ENCODE data around the gene SOCS4. TPM values are rescaled to one million over a fixed set of nuclear protein-coding genes. Genes with fewer than 3 reads are reported as not detected.
A peak's percentile ranks its signal among the peaks of the same experiment; 100 is the strongest.

Gene SOCS4
- total RNA-seq: 1 to 10 TPM; 5.5 to 8.5 (median 7.6) TPM
- long read RNA-seq, partial matches to known transcripts: 0 of 1 reads
- long read RNA-seq, other reads (novel, unspliced or antisense): 1 of 1 reads

- DNase-seq (peak; percentile 96 to 97 (median 97)), ATAC-seq (peak; percentile 99 to 100 (median 100))
- peak within 1 kb of the TSS; percentile 27 to 65 (median 49) for H3K27ac ChIP-seq
- peaks cover 0 to 15% (median 3%) of the 10 kb centered on the region in 4 donors for H3K4me1 ChIP-seq
- TF ChIP-seq POLR2A (IDR thresholded peaks at IDR 0.05) (peak; percentile 85), CTCF (IDR thresholded peaks at IDR 0.05) (peak in 3 of 4 donors; percentile 8 to 36 (median 26))
- no peaks in the 10 kb centered on the region for H3K36me3 ChIP-seq
- peak within 1 kb of the TSS; percentile 69 to 84 (median 73) for H3K4me3 ChIP-seq
- intact Hi-C loops (cut with DNase I): no loop called here
- H3K9me3 ChIP-seq: no peaks in the 10 kb centered on the region
- 0% methylated on average over 9 of the region's 56 CpGs for WGBS (ENCODE audit: insufficient coverage, low coverage, low lambda C conversion rate, missing lambda C conversion rate)
- no peaks in the 10 kb centered on the region for H3K27me3 ChIP-seq
These were observed at the start of gene SOCS4, which contains the start of gene WDHD1 for GRCh38 chr14:55026793-55027561. Gene SOCS4 (plus strand): TSS chr14:55027236. CDS start chr14:55043042, 15,806 bp downstream. Gene WDHD1 (minus strand): TSS chr14:55027099. CDS start chr14:55026787, 312 bp downstream.

DNA sequence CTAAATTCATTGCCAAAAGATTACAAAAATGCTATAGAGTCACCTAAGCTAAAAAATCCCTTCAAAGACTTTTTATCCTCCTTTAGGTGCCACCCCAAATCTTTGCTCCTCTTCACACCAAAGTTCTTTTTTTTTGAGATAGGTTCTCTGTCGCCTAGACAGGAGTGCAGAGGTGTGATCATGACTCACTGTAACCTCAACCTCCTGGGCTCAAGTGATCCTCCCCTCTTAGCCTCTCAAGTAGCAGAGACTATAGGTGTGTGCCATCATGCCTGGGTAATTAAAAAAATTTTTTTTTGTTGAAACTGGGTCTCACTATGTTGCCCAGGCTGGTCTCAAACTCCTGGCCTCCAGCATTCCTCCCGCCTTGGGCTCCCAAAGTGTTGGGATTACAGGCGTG lies 48.0 kb upstream of the SOCS4 start:
- no peaks in the 10 kb centered on the region for H3K36me3 ChIP-seq
- H3K4me1 ChIP-seq: peaks cover 0 to 14% (median 0%) of the 10 kb centered on the region in 4 donors
- no peaks in the 10 kb centered on the region for H3K27me3 ChIP-seq
- WGBS (ENCODE audit: insufficient coverage, low coverage, low lambda C conversion rate, missing lambda C conversion rate): 96% methylated on average over 3 of the region's 3 CpGs
- DNase-seq (no peak), ATAC-seq (no peak)
- no peak overlapping the region for H3K4me3 ChIP-seq
- TF ChIP-seq POLR2A (IDR thresholded peaks at IDR 0.05) (no peak), CTCF (IDR thresholded peaks at IDR 0.05) (no peak)
- no peaks in the 10 kb centered on the region for H3K9me3 ChIP-seq
- intact Hi-C loops (cut with DNase I): no loop called here
- no peak overlapping the region for H3K27ac ChIP-seq

GRCh38 chr14:54981698-54982097 lies 45.3 kb upstream of the SOCS4 start:
- no peak for ATAC-seq
- H3K36me3 ChIP-seq: no peaks in the 10 kb centered on the region
- no peak overlapping the region for H3K4me3 ChIP-seq
- no peak for DNase-seq
- H3K4me1 ChIP-seq: no peaks in the 10 kb centered on the region
- 67% methylated on average over 6 of the region's 6 CpGs for WGBS (ENCODE audit: insufficient coverage, low coverage, low lambda C conversion rate, missing lambda C conversion rate)
- H3K9me3 ChIP-seq: no peaks in the 10 kb centered on the region
- no peak overlapping the region for H3K27ac ChIP-seq
- no peaks in the 10 kb centered on the region for H3K27me3 ChIP-seq
- intact Hi-C loops (cut with DNase I): no loop called here
- no peak for TF ChIP-seq POLR2A (IDR thresholded peaks at IDR 0.05)
- TF ChIP-seq CTCF (IDR thresholded peaks at IDR 0.05): peak in 3 of 4 donors; percentile 33 to 42 (median 39)

DNA sequence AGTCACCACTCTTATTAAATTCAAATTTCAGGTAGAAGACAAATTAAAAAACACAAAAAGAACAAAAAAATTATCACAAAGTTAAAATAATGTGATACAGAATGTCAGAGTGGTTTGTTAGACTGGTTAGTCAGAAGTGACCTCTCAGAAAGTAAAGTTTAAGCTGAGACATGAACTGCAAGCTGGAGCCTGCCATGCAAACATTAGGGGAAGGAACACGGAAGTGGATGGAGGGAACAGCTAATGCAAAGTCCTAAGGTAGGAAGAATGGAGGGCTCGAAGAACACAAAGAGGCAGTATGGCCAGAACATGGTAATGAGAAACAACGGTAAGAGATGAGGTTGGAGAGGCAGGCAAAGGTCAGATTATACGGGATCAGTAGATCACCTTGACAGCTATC lies 41.9 kb upstream of the SOCS4 start:
- no peak overlapping the region for H3K4me3 ChIP-seq
- no peaks in the 10 kb centered on the region for H3K36me3 ChIP-seq
- H3K4me1 ChIP-seq: no peaks in the 10 kb centered on the region
- no peaks in the 10 kb centered on the region for H3K9me3 ChIP-seq
- H3K27ac ChIP-seq: no peak overlapping the region
- no peaks in the 10 kb centered on the region for H3K27me3 ChIP-seq
- ATAC-seq (no peak), DNase-seq (no peak)
- intact Hi-C loops (cut with DNase I): no loop called here
- TF ChIP-seq CTCF (IDR thresholded peaks at IDR 0.05) (no peak), POLR2A (IDR thresholded peaks at IDR 0.05) (no peak)
- WGBS (ENCODE audit: insufficient coverage, low coverage, low lambda C conversion rate, missing lambda C conversion rate): 72% methylated on average over 4 of the region's 4 CpGs
